ENCODE measurements around the gene AUNIP. TPM values are rescaled to one million over a fixed set of nuclear protein-coding genes. Genes with fewer than 3 reads are reported as not detected.

AUNIP gene
- total RNA-seq, 5 donors from 2014 or later (not counting 1 experiment from before 2014, with no cell fraction given) = 0.20 to 0.35 TPM; not detected in 3

GRCh38 chr1:25891606-25892005 lies 32.3 kb upstream of the AUNIP start:
- H3K36me3 ChIP-seq (ENCODE audit: control insufficient read depth in 2 of 2, extremely low read depth in 1 of 2, insufficient read depth in 1 of 2, low read length in 1 of 2) = no peaks in the 10 kb centered on the region
- POLR2A ChIA-PET = no interaction called here

GRCh38 chr1:25890239-25891034 lies 31.2 kb upstream of the AUNIP start:
- no peak overlapping the region for H3K4me3 ChIP-seq (ENCODE audit: control insufficient read depth in 1 of 2, extremely low read depth in 1 of 2, low read length in 1 of 2)
- no peaks in the 10 kb centered on the region for H3K27me3 ChIP-seq (replicated peaks in 1 of 2; ENCODE audit: control insufficient read depth in 2 of 2, extremely low read depth in 1 of 2, insufficient read depth in 2 of 2, low read length in 1 of 2)
- H3K4me1 ChIP-seq (ENCODE audit: control insufficient read depth in 1 of 2, extremely low read depth in 1 of 2, insufficient read depth in 2 of 2, low read length in 2 of 2) = peaks cover 0 to 4% of the 10 kb centered on the region in 2 experiments
- no peaks in the 10 kb centered on the region for H3K9me3 Mint-ChIP-seq
- no peak overlapping the region for H3K4me3 Mint-ChIP-seq
- 96% methylated on average over 7 of the region's 10 CpGs for WGBS (ENCODE audit: insufficient coverage)
- no peak overlapping the region for H3K27ac ChIP-seq (ENCODE audit: low read length)
- no peak overlapping the region for H3K27ac Mint-ChIP-seq
- POLR2A ChIA-PET = no interaction called here
- DNase-seq (no peak), ATAC-seq (replicated peaks in 1 of 4) (no peak)
- no peaks in the 10 kb centered on the region for H3K36me3 ChIP-seq (ENCODE audit: control insufficient read depth in 2 of 2, extremely low read depth in 1 of 2, insufficient read depth in 1 of 2, low read length in 1 of 2)
- no peaks in the 10 kb centered on the region for H3K27me3 Mint-ChIP-seq
- peaks cover 4 to 8% (median 4%) of the 10 kb centered on the region in 3 donors for H3K4me1 Mint-ChIP-seq
- no peaks in the 10 kb centered on the region for H3K9me3 ChIP-seq
- no peaks in the 10 kb centered on the region for H3K36me3 Mint-ChIP-seq
- CTCF ChIA-PET = interaction anchor here in 1 of 2 donors (0.6 to 1.3 kb wide), 3 partner anchors 101 to 147 kb away, joined by 3 to 6 read pairs (median 4); partner anchors contain the start of gene PAFAH2

More at GRCh38 chr1:25891606-25892005, 32.3 kb upstream of the AUNIP start:
- Mint-ChIP-seq H3K27me3 (no peaks in the 10 kb centered on the region), H3K27ac (no peak overlapping the region), H3K4me1 (peaks cover 8 to 10% (median 9%) of the 10 kb centered on the region in 3 donors), H3K9me3 (no peaks in the 10 kb centered on the region), H3K4me3 (no peak overlapping the region), H3K36me3 (no peaks in the 10 kb centered on the region)
- no peaks in the 10 kb centered on the region for H3K27me3 ChIP-seq (replicated peaks in 1 of 2; ENCODE audit: control insufficient read depth in 2 of 2, extremely low read depth in 1 of 2, insufficient read depth in 2 of 2, low read length in 1 of 2)
- 100% methylated on average over 2 of the region's 5 CpGs for WGBS (ENCODE audit: insufficient coverage)
- H3K27ac ChIP-seq (ENCODE audit: low read length) = no peak overlapping the region
- DNase-seq (no peak), ATAC-seq (replicated peaks in 1 of 4) (no peak)
- H3K9me3 ChIP-seq = no peaks in the 10 kb centered on the region
- no peak overlapping the region for H3K4me3 ChIP-seq (ENCODE audit: control insufficient read depth in 1 of 2, extremely low read depth in 1 of 2, low read length in 1 of 2)
- CTCF ChIA-PET = interaction anchor here in 1 of 2 donors (0.9 to 1.3 kb wide), 3 partner anchors 17 to 106 kb away, joined by 3 to 6 read pairs (median 4); partner anchors contain the start of gene PAFAH2
- peaks cover 0 to 9% of the 10 kb centered on the region in 2 experiments for H3K4me1 ChIP-seq (ENCODE audit: control insufficient read depth in 1 of 2, extremely low read depth in 1 of 2, insufficient read depth in 2 of 2, low read length in 2 of 2)

GRCh38 chr1:25889470-25889869 lies 30.2 kb upstream of the AUNIP start:
- Mint-ChIP-seq H3K27ac (no peak overlapping the region), H3K4me3 (no peak overlapping the region), H3K9me3 (no peaks in the 10 kb centered on the region), H3K27me3 (no peaks in the 10 kb centered on the region), H3K4me1 (peaks cover 0 to 7% (median 0%) of the 10 kb centered on the region in 3 donors), H3K36me3 (no peaks in the 10 kb centered on the region)
- Histone ChIP-seq H3K4me3 (ENCODE audit: control insufficient read depth in 1 of 2, extremely low read depth in 1 of 2, low read length in 1 of 2) (no peak overlapping the region), H3K4me1 (ENCODE audit: control insufficient read depth in 1 of 2, extremely low read depth in 1 of 2, insufficient read depth in 2 of 2, low read length in 2 of 2) (no peaks in the 10 kb centered on the region), H3K27me3 (replicated peaks in 1 of 2; ENCODE audit: control insufficient read depth in 2 of 2, extremely low read depth in 1 of 2, insufficient read depth in 2 of 2, low read length in 1 of 2) (no peaks in the 10 kb centered on the region), H3K27ac (ENCODE audit: low read length) (no peak overlapping the region), H3K9me3 (no peaks in the 10 kb centered on the region), H3K36me3 (ENCODE audit: control insufficient read depth in 2 of 2, extremely low read depth in 1 of 2, insufficient read depth in 1 of 2, low read length in 1 of 2) (no peaks in the 10 kb centered on the region)
- DNase-seq (no peak), ATAC-seq (replicated peaks in 1 of 4) (peak in 1 of 4 experiments; percentile 27)
- POLR2A ChIA-PET = no interaction called here
- CTCF ChIA-PET = interaction anchor here (0.6 kb wide), 2 partner anchors 106 to 621 kb away, joined by 3 to 6 read pairs; no protein-coding TSS in a partner anchor
- 77% methylated on average over 3 of the region's 3 CpGs for WGBS (ENCODE audit: insufficient coverage)

- no peaks in the 10 kb centered on the region for H3K27me3 Mint-ChIP-seq
- H3K4me3 Mint-ChIP-seq = no peak overlapping the region
- no peak overlapping the region for H3K27ac ChIP-seq (ENCODE audit: low read length)
- no peaks in the 10 kb centered on the region for H3K27me3 ChIP-seq (replicated peaks in 1 of 2; ENCODE audit: control insufficient read depth in 2 of 2, extremely low read depth in 1 of 2, insufficient read depth in 2 of 2, low read length in 1 of 2)
- no peak overlapping the region for H3K4me3 ChIP-seq (ENCODE audit: control insufficient read depth in 1 of 2, extremely low read depth in 1 of 2, low read length in 1 of 2)
- CTCF ChIA-PET = interaction anchor here in 1 of 2 donors (0.5 to 0.6 kb wide), 2 partner anchors 13 to 671 kb away, joined by 3 to 8 read pairs; no protein-coding TSS in a partner anchor
- no peaks in the 10 kb centered on the region for H3K36me3 Mint-ChIP-seq
- H3K27ac Mint-ChIP-seq = no peak overlapping the region
- 86% methylated on average over 3 of the region's 7 CpGs for WGBS (ENCODE audit: insufficient coverage)
- peaks cover 0 to 7% (median 0%) of the 10 kb centered on the region in 3 donors for H3K4me1 Mint-ChIP-seq
- POLR2A ChIA-PET = no interaction called here
- no peaks in the 10 kb centered on the region for H3K36me3 ChIP-seq (ENCODE audit: control insufficient read depth in 2 of 2, extremely low read depth in 1 of 2, insufficient read depth in 1 of 2, low read length in 1 of 2)
- DNase-seq = no peak
- no peak for ATAC-seq (replicated peaks in 1 of 4)
- no peaks in the 10 kb centered on the region for H3K9me3 Mint-ChIP-seq
- H3K4me1 ChIP-seq (ENCODE audit: control insufficient read depth in 1 of 2, extremely low read depth in 1 of 2, insufficient read depth in 2 of 2, low read length in 2 of 2) = no peaks in the 10 kb centered on the region
- no peaks in the 10 kb centered on the region for H3K9me3 ChIP-seq
Measured at GRCh38 chr1:25888426-25888987, 29.2 kb upstream of the AUNIP start.

GRCh38 chr1:25885602-25886001 lies 26.3 kb upstream of the AUNIP start:
- no peak for DNase-seq
- peaks cover 0 to 7% (median 0%) of the 10 kb centered on the region in 3 donors for H3K4me1 Mint-ChIP-seq
- no peak overlapping the region for H3K4me3 Mint-ChIP-seq
- no peak for ATAC-seq (replicated peaks in 1 of 4)
- H3K36me3 ChIP-seq (ENCODE audit: control insufficient read depth in 2 of 2, extremely low read depth in 1 of 2, insufficient read depth in 1 of 2, low read length in 1 of 2) = no peaks in the 10 kb centered on the region
- no peaks in the 10 kb centered on the region for H3K27me3 ChIP-seq (replicated peaks in 1 of 2; ENCODE audit: control insufficient read depth in 2 of 2, extremely low read depth in 1 of 2, insufficient read depth in 2 of 2, low read length in 1 of 2)
- ChIA-PET CTCF (interaction anchor here in 1 of 2 donors (0.7 kb wide), 1 partner anchor 1671 kb away, joined by 7 read pairs; no protein-coding TSS in a partner anchor), POLR2A (no interaction called here)
- no peaks in the 10 kb centered on the region for H3K9me3 ChIP-seq
- H3K4me3 ChIP-seq (ENCODE audit: control insufficient read depth in 1 of 2, extremely low read depth in 1 of 2, low read length in 1 of 2) = no peak overlapping the region
- no peaks in the 10 kb centered on the region for H3K9me3 Mint-ChIP-seq
- H3K27ac ChIP-seq (ENCODE audit: low read length) = no peak overlapping the region
- no peaks in the 10 kb centered on the region for H3K4me1 ChIP-seq (ENCODE audit: control insufficient read depth in 1 of 2, extremely low read depth in 1 of 2, insufficient read depth in 2 of 2, low read length in 2 of 2)
- no peaks in the 10 kb centered on the region for H3K27me3 Mint-ChIP-seq
- 86% methylated on average over 1 of the region's 1 CpG for WGBS (ENCODE audit: insufficient coverage)
- H3K36me3 Mint-ChIP-seq = no peaks in the 10 kb centered on the region
- no peak overlapping the region for H3K27ac Mint-ChIP-seq

- H3K4me1 Mint-ChIP-seq = peaks cover 0 to 7% (median 0%) of the 10 kb centered on the region in 3 donors
- no peak overlapping the region for H3K27ac Mint-ChIP-seq
- CTCF ChIA-PET = no interaction called here
- H3K4me3 Mint-ChIP-seq = no peak overlapping the region
- no peaks in the 10 kb centered on the region for H3K9me3 Mint-ChIP-seq
- H3K36me3 ChIP-seq (ENCODE audit: control insufficient read depth in 2 of 2, extremely low read depth in 1 of 2, insufficient read depth in 1 of 2, low read length in 1 of 2) = no peaks in the 10 kb centered on the region
- H3K4me1 ChIP-seq (ENCODE audit: control insufficient read depth in 1 of 2, extremely low read depth in 1 of 2, insufficient read depth in 2 of 2, low read length in 2 of 2) = no peaks in the 10 kb centered on the region
- no peaks in the 10 kb centered on the region for H3K27me3 ChIP-seq (replicated peaks in 1 of 2; ENCODE audit: control insufficient read depth in 2 of 2, extremely low read depth in 1 of 2, insufficient read depth in 2 of 2, low read length in 1 of 2)
- no peaks in the 10 kb centered on the region for H3K9me3 ChIP-seq
- no peaks in the 10 kb centered on the region for H3K36me3 Mint-ChIP-seq
- H3K27ac ChIP-seq (ENCODE audit: low read length) = no peak overlapping the region
- 92% methylated on average over 9 of the region's 11 CpGs for WGBS (ENCODE audit: insufficient coverage)
- no peak for DNase-seq
- H3K27me3 Mint-ChIP-seq = no peaks in the 10 kb centered on the region
- no peak overlapping the region for H3K4me3 ChIP-seq (ENCODE audit: control insufficient read depth in 1 of 2, extremely low read depth in 1 of 2, low read length in 1 of 2)
- no peak for ATAC-seq (replicated peaks in 1 of 4)
- POLR2A ChIA-PET = no interaction called here
Measured at GRCh38 chr1:25881266-25881665, 22.0 kb upstream of the AUNIP start.
